K562 (cell line): ENCODE measurements around the gene OR56B4. TPM values are rescaled to one million over a fixed set of nuclear protein-coding genes. Genes with fewer than 3 reads are reported as not detected.

ENCODE experiments used
- ATAC-seq: fragments of 200-7000 bp; cut with Tn5 transposase; 3 replicates; pipeline ENCODE4 v1.9.1; 2020; ENCODE audit warnings: moderate library complexity
- BruUV-seq: library from RNA; stranded (reverse); fragments of 400-500 nt; replicated peaks from 2 replicates; lab custom pipeline; 2021; lab: Mats Ljungman, UMichigan
- CTCF ChIA-PET: fragments of 300-600 bp; formaldehyde crosslinking; extraction: SDS; loops from one replicate; lab custom pipeline; 2021; ENCODE audit warnings: low intra/inter-chr PET ratio; lab: Yijun Ruan, JAX
- POLR2A ChIA-PET: fragments of 300-600, 350-650 bp; sonication (Branson Sonifier 250); formaldehyde crosslinking; extraction: SDS; loops from one replicate; lab custom pipeline; 2021; ENCODE audit warnings: antibody characterized with exemption, inconsistent platforms; lab: Yijun Ruan, JAX
- DNase-seq, 4 experiments: peaks; one replicate each; pipeline versions ENCODE4 v3.0.0 to v3.0.0-alpha.2; 2011 to 2018; ENCODE audit warnings: low spot score in 3 of 4, mixed read lengths in 3 of 4; ENCODE audit errors: extremely low read depth in 1 of 4
- FAIRE-seq: peaks from 2 replicates; lab custom pipeline; 2011; peaks lifted over from hg19 to GRCh38; lab: Jason Lieb, UNC
- H2AFZ ChIP-seq: 2 replicates; pipeline ENCODE4 v1.6.0; 2011; ENCODE audit warnings: low read depth, low read length, control low read depth, inconsistent platforms
- H3K27ac ChIP-seq: fragments of 200-600 bp; 3 replicates; pipeline ENCODE4 v1.8.0; 2011; ENCODE audit warnings: low read depth, mild to moderate bottlenecking, control low read depth, inconsistent platforms, low read length, moderate library complexity, mixed read lengths; ENCODE audit errors: extremely low read depth
- H3K27me3 ChIP-seq, 2 experiments: fragments of 300-600 bp in 1 of 2; 2 replicates in 1 of 2; 3 replicates in 1 of 2; pipeline versions ENCODE4 v1.6.0 to v1.8.0; 2011; ENCODE audit warnings: inconsistent platforms in 2 of 2, low read length in 2 of 2, mild to moderate bottlenecking in 1 of 2, mixed read lengths in 1 of 2, moderate library complexity in 1 of 2; ENCODE audit not compliant: control insufficient read depth in 2 of 2, insufficient read depth in 2 of 2
- H3K36me3 ChIP-seq: fragments of 300-600 bp; 3 replicates; pipeline ENCODE4 v1.8.0; 2011; ENCODE audit warnings: mild to moderate bottlenecking, low read length, inconsistent platforms; ENCODE audit not compliant: control insufficient read depth, insufficient read depth
- H3K4me1 ChIP-seq, 2 experiments: fragments of 200-600 bp in 1 of 2; replicated peaks in 1 of 2; 2 replicates in 1 of 2; 3 replicates in 1 of 2; pipeline versions ENCODE4 v1.5.1 to v1.8.0; 2011; ENCODE audit warnings: inconsistent platforms in 2 of 2, low read length in 2 of 2, mild to moderate bottlenecking in 1 of 2, mixed read lengths in 1 of 2, moderate library complexity in 1 of 2; ENCODE audit not compliant: control insufficient read depth in 2 of 2, insufficient read depth in 2 of 2
- H3K4me2 ChIP-seq: 2 replicates; pipeline ENCODE4 v1.6.1; 2011; ENCODE audit warnings: low read length, control low read depth, inconsistent platforms, mixed read lengths; ENCODE audit not compliant: insufficient read depth
- H3K4me3 ChIP-seq: fragments of 200-600 bp; sonication (generic), shearing (Covaris generic); 2 replicates; pipeline ENCODE4 v1.5.1; 2016; ENCODE audit warnings: control low read depth, inconsistent platforms
- H3K79me2 ChIP-seq: fragments of 200-600 bp; 3 replicates; pipeline ENCODE4 v1.8.0; 2011; ENCODE audit warnings: low read length, inconsistent platforms; ENCODE audit not compliant: control insufficient read depth, insufficient read depth
- H3K9ac ChIP-seq, 2 experiments: 2 replicates each; pipeline versions ENCODE4 v1.6.0 to v1.6.1; 2011; ENCODE audit warnings: low read depth in 2 of 2, low read length in 2 of 2, control low read depth in 1 of 2, inconsistent platforms in 1 of 2, mild to moderate bottlenecking in 1 of 2, mixed read lengths in 1 of 2; ENCODE audit not compliant: insufficient read depth in 1 of 2
- H3K9me1 ChIP-seq: one replicate; pipeline ENCODE4 v1.6.0; 2011; ENCODE audit warnings: inconsistent platforms, mild to moderate bottlenecking, low read length, moderate library complexity; ENCODE audit not compliant: control insufficient read depth, insufficient read depth
- H3K9me3 ChIP-seq: replicated peaks from 2 replicates; pipeline ENCODE4 v1.5.1; 2011; ENCODE audit warnings: low read depth, low read length, inconsistent platforms; ENCODE audit not compliant: control insufficient read depth, insufficient read depth
- H4K20me1 ChIP-seq: replicated peaks from 2 replicates; pipeline ENCODE4 v1.6.1; 2011; ENCODE audit warnings: low read length, inconsistent platforms, mixed read lengths; ENCODE audit not compliant: control insufficient read depth, insufficient read depth
- CEBPG ChIP-seq, 3 experiments: fragments of 200-800 bp in 1 of 3; sonication (Bioruptor generic) in 1 of 3; sonication (generic) in 1 of 3; formaldehyde crosslinking in 1 of 3; IDR thresholded peaks in 2 of 3; conservative IDR thresholded peaks in 1 of 3; 2 replicates each; pipeline versions ENCODE4 v1.6.1 to v1.8.0; 2016 to 2022; ENCODE audit warnings: missing compliant biosample characterization in 2 of 3, missing genetic modification characterization in 2 of 3, mild to moderate bottlenecking in 1 of 3, missing genetic modification reagents in 1 of 3
- CREBBP ChIP-seq: IDR thresholded peaks from one replicate; pipeline ENCODE4 v1.6.1; 2012; ENCODE audit warnings: low read depth, mild to moderate bottlenecking, control low read depth, inconsistent platforms, low read length
- MCM2 ChIP-seq: fragments of 450-650 bp; IDR thresholded peaks from 2 replicates; pipeline ENCODE4 v1.6.1; 2017; ENCODE audit warnings: low read depth, mild to moderate bottlenecking
- MLLT1 ChIP-seq, 2 experiments: fragments of 450-650 bp; IDR thresholded peaks; 2 replicates each; pipeline ENCODE4 v1.6.1; 2016
- POLR2G ChIP-seq: fragments of 200-400 bp; formaldehyde crosslinking; IDR thresholded peaks from 2 replicates; pipeline ENCODE4 v1.6.1; 2017; ENCODE audit warnings: low read depth, mild to moderate bottlenecking, antibody characterized with exemption, low read length, moderate library complexity
- SRSF7 ChIP-seq: fragments of 200-400 bp; formaldehyde crosslinking; optimal IDR thresholded peaks from 2 replicates; pipeline ENCODE3; 2017; ENCODE audit warnings: mild to moderate bottlenecking, low read depth, low read length
- TEAD2 ChIP-seq: fragments of 450-650 bp; IDR thresholded peaks from 2 replicates; pipeline ENCODE4 v1.6.1; 2016; ENCODE audit warnings: missing genetic modification characterization, control low read depth, missing compliant biosample characterization
- WGBS: fragments of 100-300 bp; shearing (Covaris generic); methylation state at CpG from one replicate; pipeline ENCODE4 v1.1.6; 2016; ENCODE audit warnings: low coverage, mixed read lengths; ENCODE audit not compliant: insufficient coverage; ENCODE audit errors: missing lambda C conversion rate; 5-methylcytosine and 5-hydroxymethylcytosine counted together
- in situ Hi-C: fragments of 300-500 bp; cut with MboI; formaldehyde crosslinking; loops from 4 replicates; pipeline ENCODE4 v1.15.0; 2018; ENCODE audit warnings: inconsistent platforms, mixed read lengths
- intact Hi-C: fragments of 100-400 bp; cut with micrococcal nuclease; formaldehyde crosslinking; loops from 2 replicates; pipeline ENCODE4 v1.14.2; 2022
- polyA plus RNA-seq, 8 experiments: library from polyadenylated mRNA; depleted of rRNA in 4 of 8; stranded (reverse) in 5 of 8; unstranded in 3 of 8; fragments of >200 nt; fragmentation: Nextera tagmentation in 2 of 8; fragmentation: Illumina TruSeq in 1 of 8; extraction: Ambion mirVana in 2 of 8; extraction: Trizol in 1 of 8; gene quantifications; 2 replicates each; pipeline versions ENCODE4 v1.2.1 to v1.2.3, GENCODE V29; 2011 to 2014; ENCODE audit warnings: inconsistent platforms in 1 of 8, missing spikeins in 1 of 8
- total RNA-seq, 7 experiments: library from RNA; depleted of rRNA in 6 of 7; stranded (reverse); fragments of >200 nt in 6 of 7; fragmentation: Illumina TruSeq in 2 of 7; extraction: Trizol in 2 of 7; gene quantifications; 2 replicates each; pipeline versions ENCODE4 v1.2.1 to v1.2.3, GENCODE V29; 2011 to 2021; ENCODE audit warnings: low replicate concordance in 1 of 7
- TF ChIP-seq, protein P1 (sequence below): IDR thresholded peaks from 2 replicates; pipeline ENCODE4 v1.6.1; 2011; ENCODE audit warnings: borderline replicate concordance, low read depth, mild to moderate bottlenecking, moderate library complexity, low read length; ENCODE audit not compliant: insufficient read depth, poor library complexity, severe bottlenecking
- TF ChIP-seq, protein P2 (sequence below): sonication (generic); formaldehyde crosslinking; IDR thresholded peaks from 2 replicates; pipeline ENCODE4 v1.8.0; 2022; ENCODE audit warnings: missing genetic modification reagents, mild to moderate bottlenecking, moderate library complexity, borderline replicate concordance
- TF ChIP-seq, protein P3 (sequence below): fragments of 450-650 bp; IDR thresholded peaks from 2 replicates; pipeline ENCODE4 v1.6.1; 2017; ENCODE audit warnings: antibody characterized with exemption

The OR56B4 gene
- total and polyA plus RNA-seq, 9 of the 15 experiments (the other 6 are each of a cell fraction or from before 2014, with no cell fraction given): 0.07 TPM; not detected in 8

DNA sequence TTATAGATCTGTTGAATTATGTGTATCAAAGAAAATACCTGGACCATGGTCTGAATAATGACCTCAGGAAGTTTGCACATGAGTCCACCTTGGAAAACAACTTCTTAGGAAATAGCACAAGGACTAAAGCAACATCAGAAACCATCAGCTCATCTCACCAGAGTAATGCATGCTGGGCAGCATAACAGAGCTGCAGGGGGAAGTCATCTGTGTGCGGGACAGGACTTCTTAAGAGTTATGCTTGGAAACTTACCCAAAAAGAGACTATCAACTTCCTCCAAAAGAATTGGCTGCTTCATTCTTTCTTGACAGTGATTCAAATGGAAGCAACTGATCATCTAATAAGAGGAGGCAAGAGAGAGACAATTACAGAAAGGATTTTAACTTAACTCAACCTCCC lies 2.5 kb downstream of the OR56B4 start:
- intact Hi-C loops (no loop called here), in situ Hi-C loops (no loop called here)
- POLR2A ChIA-PET: interaction anchor here (1.0 kb wide), 1 partner anchor 9 kb away, joined by 3 read pairs; no protein-coding TSS in a partner anchor
- Histone ChIP-seq H3K36me3 (no peaks in the 10 kb centered on the region), H3K9me3 (no peaks in the 10 kb centered on the region), H3K27me3 (0 out of 5 replicates have a peak, but pooled peaks cover 0 to 5% of the 10 kb centered on the region in 2 experiments), H3K9me1 (no peaks in the 10 kb centered on the region), H3K4me2 (no peak overlapping the region), H3K79me2 (no peaks in the 10 kb centered on the region), H3K9ac (no peak overlapping the region), H3K27ac (no peak overlapping the region), H3K4me1 (no peaks in the 10 kb centered on the region), H3K4me3 (no peak overlapping the region), H2AFZ (no peak overlapping the region), H4K20me1 (no peaks in the 10 kb centered on the region)
- TF ChIP-seq, protein P1, sequence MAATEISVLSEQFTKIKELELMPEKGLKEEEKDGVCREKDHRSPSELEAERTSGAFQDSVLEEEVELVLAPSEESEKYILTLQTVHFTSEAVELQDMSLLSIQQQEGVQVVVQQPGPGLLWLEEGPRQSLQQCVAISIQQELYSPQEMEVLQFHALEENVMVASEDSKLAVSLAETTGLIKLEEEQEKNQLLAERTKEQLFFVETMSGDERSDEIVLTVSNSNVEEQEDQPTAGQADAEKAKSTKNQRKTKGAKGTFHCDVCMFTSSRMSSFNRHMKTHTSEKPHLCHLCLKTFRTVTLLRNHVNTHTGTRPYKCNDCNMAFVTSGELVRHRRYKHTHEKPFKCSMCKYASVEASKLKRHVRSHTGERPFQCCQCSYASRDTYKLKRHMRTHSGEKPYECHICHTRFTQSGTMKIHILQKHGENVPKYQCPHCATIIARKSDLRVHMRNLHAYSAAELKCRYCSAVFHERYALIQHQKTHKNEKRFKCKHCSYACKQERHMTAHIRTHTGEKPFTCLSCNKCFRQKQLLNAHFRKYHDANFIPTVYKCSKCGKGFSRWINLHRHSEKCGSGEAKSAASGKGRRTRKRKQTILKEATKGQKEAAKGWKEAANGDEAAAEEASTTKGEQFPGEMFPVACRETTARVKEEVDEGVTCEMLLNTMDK: no peak
- TF ChIP-seq POLR2G: no peak
- TF ChIP-seq, protein P2, sequence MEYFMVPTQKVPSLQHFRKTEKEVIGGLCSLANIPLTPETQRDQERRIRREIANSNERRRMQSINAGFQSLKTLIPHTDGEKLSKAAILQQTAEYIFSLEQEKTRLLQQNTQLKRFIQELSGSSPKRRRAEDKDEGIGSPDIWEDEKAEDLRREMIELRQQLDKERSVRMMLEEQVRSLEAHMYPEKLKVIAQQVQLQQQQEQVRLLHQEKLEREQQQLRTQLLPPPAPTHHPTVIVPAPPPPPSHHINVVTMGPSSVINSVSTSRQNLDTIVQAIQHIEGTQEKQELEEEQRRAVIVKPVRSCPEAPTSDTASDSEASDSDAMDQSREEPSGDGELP (CRISPR knock-in tag): no peak
- TF ChIP-seq CREBBP: no peak
- no peak for TF ChIP-seq SRSF7
- no peak for TF ChIP-seq MCM2
- TF ChIP-seq, protein P3, sequence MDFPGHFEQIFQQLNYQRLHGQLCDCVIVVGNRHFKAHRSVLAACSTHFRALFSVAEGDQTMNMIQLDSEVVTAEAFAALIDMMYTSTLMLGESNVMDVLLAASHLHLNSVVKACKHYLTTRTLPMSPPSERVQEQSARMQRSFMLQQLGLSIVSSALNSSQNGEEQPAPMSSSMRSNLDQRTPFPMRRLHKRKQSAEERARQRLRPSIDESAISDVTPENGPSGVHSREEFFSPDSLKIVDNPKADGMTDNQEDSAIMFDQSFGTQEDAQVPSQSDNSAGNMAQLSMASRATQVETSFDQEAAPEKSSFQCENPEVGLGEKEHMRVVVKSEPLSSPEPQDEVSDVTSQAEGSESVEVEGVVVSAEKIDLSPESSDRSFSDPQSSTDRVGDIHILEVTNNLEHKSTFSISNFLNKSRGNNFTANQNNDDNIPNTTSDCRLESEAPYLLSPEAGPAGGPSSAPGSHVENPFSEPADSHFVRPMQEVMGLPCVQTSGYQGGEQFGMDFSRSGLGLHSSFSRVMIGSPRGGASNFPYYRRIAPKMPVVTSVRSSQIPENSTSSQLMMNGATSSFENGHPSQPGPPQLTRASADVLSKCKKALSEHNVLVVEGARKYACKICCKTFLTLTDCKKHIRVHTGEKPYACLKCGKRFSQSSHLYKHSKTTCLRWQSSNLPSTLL: no peak
- no peak for TF ChIP-seq TEAD2 (tag)
- no peak for TF ChIP-seq CEBPG (CRISPR knock-in tag; IDR thresholded peaks at IDR 0.05)
- TF ChIP-seq CEBPG (tag; conservative IDR thresholded peaks at IDR 0.05 in 1 of 2, IDR thresholded peaks at IDR 0.05 in 1 of 2): no peak
- TF ChIP-seq MLLT1 (IDR thresholded peaks at IDR 0.05): no peak
- ATAC-seq (no peak), FAIRE-seq (no peak), DNase-seq (no peak)
- CTCF ChIA-PET: interaction anchor here (0.6 kb wide), 1 partner anchor 253 kb away, joined by 3 read pairs; no protein-coding TSS in a partner anchor
- BruUV-seq: no TSS peak
- WGBS: 0% methylated on average over 1 of the region's 1 CpG
